OCI-LY7 (cell line): ENCODE data around the gene GAS7. TPM values are rescaled to one million over a fixed set of nuclear protein-coding genes. Genes with fewer than 3 reads are reported as not detected.

Experiments
- BruUV-seq: library from RNA; stranded (reverse); fragments of 400-500 nt; replicated peaks from 2 replicates; lab custom pipeline; 2021; lab: Mats Ljungman, UMichigan
- CTCF ChIA-PET: fragments of 300-600 bp; sonication (Branson Sonifier 250); formaldehyde crosslinking; loops from one replicate; lab custom pipeline; 2022; ENCODE audit warnings: antibody characterized with exemption; ENCODE audit not compliant: unreplicated experiment; lab: Charles Lee
- POLR2A ChIA-PET: fragments of 300-600 bp; sonication (Branson Sonifier 250); formaldehyde crosslinking; loops from one replicate; lab custom pipeline; 2022; ENCODE audit warnings: antibody characterized with exemption; lab: Charles Lee
- DNase-seq: peaks from one replicate; pipeline ENCODE4 v3.0.0-alpha.2; 2015; ENCODE audit warnings: low spot score
- H2AFZ ChIP-seq: fragments of 200-600 bp; sonication (generic), shearing (Covaris generic); 2 replicates; pipeline ENCODE4 v1.6.1; 2014; ENCODE audit warnings: mild to moderate bottlenecking, antibody characterized with exemption, low read length, moderate library complexity
- H3K27ac ChIP-seq: fragments of 200-600 bp; sonication (generic); 2 replicates; pipeline ENCODE4 v1.5.1; 2014; ENCODE audit warnings: mixed run types, low read depth, mild to moderate bottlenecking, moderate library complexity, low read length, inconsistent platforms; ENCODE audit not compliant: poor library complexity, severe bottlenecking
- H3K36me3 ChIP-seq: fragments of 200-600 bp; sonication (generic); 2 replicates; pipeline ENCODE4 v1.6.1; 2014; ENCODE audit warnings: mild to moderate bottlenecking, antibody characterized with exemption, low read length, moderate library complexity, mixed read lengths; ENCODE audit not compliant: insufficient read depth
- H3K4me1 ChIP-seq: fragments of 200-600 bp; sonication (generic); 2 replicates; pipeline ENCODE4 v1.5.1; 2014; ENCODE audit warnings: mild to moderate bottlenecking, low read length; ENCODE audit not compliant: insufficient read depth, poor library complexity, severe bottlenecking
- H3K4me2 ChIP-seq: fragments of 200-600 bp; sonication (generic); 2 replicates; pipeline ENCODE4 v1.6.1; 2014; ENCODE audit warnings: mild to moderate bottlenecking, low read length
- H3K4me3 ChIP-seq: fragments of 200-600 bp; sonication (generic); 2 replicates; pipeline ENCODE4 v1.5.1; 2014; ENCODE audit warnings: mild to moderate bottlenecking, low read depth, low read length; ENCODE audit not compliant: poor library complexity, severe bottlenecking
- H3K79me2 ChIP-seq: fragments of 200-600 bp; sonication (generic); 2 replicates; pipeline ENCODE4 v1.6.1; 2016; ENCODE audit warnings: low read depth, mild to moderate bottlenecking, low read length, moderate library complexity, mixed read lengths; ENCODE audit not compliant: insufficient read depth
- H3K9me2 ChIP-seq: fragments of 200-600 bp; sonication (generic); 2 replicates; pipeline ENCODE4 v1.6.1; 2016; ENCODE audit warnings: mild to moderate bottlenecking, low read length, mixed read lengths; ENCODE audit not compliant: insufficient read depth
- H3K9me3 ChIP-seq: fragments of 200-600 bp; sonication (generic); 2 replicates; pipeline ENCODE4 v1.6.1; 2014; ENCODE audit warnings: mild to moderate bottlenecking, mixed run types, low read length, mixed read lengths
- H4K20me1 ChIP-seq: fragments of 200-600 bp; sonication (generic); 2 replicates; pipeline ENCODE4 v1.6.1; 2014; ENCODE audit warnings: mild to moderate bottlenecking, antibody characterized with exemption, low read length, moderate library complexity, mixed read lengths; ENCODE audit not compliant: insufficient read depth
- CTCF ChIP-seq: fragments of 200-600 bp; sonication (generic); conservative IDR thresholded peaks from 2 replicates; pipeline ENCODE4 v1.5.1; 2014; ENCODE audit warnings: mild to moderate bottlenecking, antibody characterized with exemption, low read length, moderate library complexity, mixed read lengths
- EZH2phosphoT487 ChIP-seq: fragments of 200-600 bp; sonication (generic); IDR thresholded peaks from 2 replicates; pipeline ENCODE4 v1.6.1; 2018; ENCODE audit warnings: low read depth, borderline replicate concordance, mild to moderate bottlenecking, mixed run types, antibody characterized with exemption, low read length, moderate library complexity, mixed read lengths
- intact Hi-C: fragments of 100-400 bp; cut with micrococcal nuclease; formaldehyde crosslinking; loops from one replicate; pipeline ENCODE4 v1.10.0; 2022; ENCODE audit not compliant: unreplicated experiment
- total RNA-seq, 2 experiments: library from RNA; depleted of rRNA in 1 of 2; stranded (reverse); fragments of >200 nt in 1 of 2; shearing (Covaris generic) in 1 of 2; gene quantifications; 2 replicates each; pipeline ENCODE4 v1.2.3, GENCODE V29; 2014 to 2022

GAS7 gene
- total RNA-seq, 2 experiments from 2014 or later, result 1.5 TPM; not detected in 1

- Histone ChIP-seq H4K20me1 (no peaks in the 10 kb centered on the region), H3K36me3 (no peaks in the 10 kb centered on the region), H3K4me2 (no peak overlapping the region), H3K27ac (no peak overlapping the region), H3K4me3 (no peak overlapping the region), H3K4me1 (no peaks in the 10 kb centered on the region), H2AFZ (no peak overlapping the region), H3K79me2 (no peaks in the 10 kb centered on the region), H3K9me2 (no peaks in the 10 kb centered on the region), H3K9me3 (no peaks in the 10 kb centered on the region)
- intact Hi-C loops, result no loop called here
- BruUV-seq, result no TSS peak
- POLR2A ChIA-PET, result no interaction called here
- no peak for TF ChIP-seq CTCF
- no peak for TF ChIP-seq EZH2phosphoT487
- DNase-seq, result no peak
- CTCF ChIA-PET, result no interaction called here
Measured at GRCh38 chr17:9981344-9981915, 217.0 kb downstream of the GAS7 start.

GRCh38 chr17:9979463-9979995 lies 218.9 kb downstream of the GAS7 start:
- Histone ChIP-seq H3K4me3 (no peak overlapping the region), H3K36me3 (no peaks in the 10 kb centered on the region), H3K9me3 (no peaks in the 10 kb centered on the region), H3K9me2 (no peaks in the 10 kb centered on the region), H2AFZ (no peak overlapping the region), H3K79me2 (no peaks in the 10 kb centered on the region), H3K4me2 (no peak overlapping the region), H3K27ac (no peak overlapping the region), H4K20me1 (no peaks in the 10 kb centered on the region), H3K4me1 (no peaks in the 10 kb centered on the region)
- DNase-seq, result no peak
- ChIA-PET POLR2A (no interaction called here), CTCF (no interaction called here)
- no peak for TF ChIP-seq CTCF
- TF ChIP-seq EZH2phosphoT487, result no peak
- intact Hi-C loops, result no loop called here
- BruUV-seq, result no TSS peak

- ChIA-PET CTCF (no interaction called here), POLR2A (no interaction called here)
- Histone ChIP-seq H3K4me2 (no peak overlapping the region), H3K27ac (no peak overlapping the region), H3K4me3 (no peak overlapping the region), H4K20me1 (no peaks in the 10 kb centered on the region), H3K4me1 (no peaks in the 10 kb centered on the region), H3K9me3 (no peaks in the 10 kb centered on the region), H2AFZ (no peak overlapping the region), H3K36me3 (no peaks in the 10 kb centered on the region), H3K9me2 (no peaks in the 10 kb centered on the region), H3K79me2 (no peaks in the 10 kb centered on the region)
- TF ChIP-seq EZH2phosphoT487 (no peak), CTCF (no peak)
- no peak for DNase-seq
- intact Hi-C loops, result no loop called here
- BruUV-seq, result no TSS peak
Measured at GRCh38 chr17:9977180-9977575, 221.2 kb downstream of the GAS7 start.
